A172 (cell line): Measurements from ENCODE around the gene KRR1. TPM values are rescaled to one million over a fixed set of nuclear protein-coding genes. Genes with fewer than 3 reads are reported as not detected.

ENCODE experiments used
- DNase-seq: peaks from one replicate; pipeline ENCODE4 v3.0.0-alpha.2; 2015; ENCODE audit warnings: low spot score
- total RNA-seq: library from RNA; depleted of rRNA; stranded (reverse); fragments of >200 nt; shearing (Covaris generic); gene quantifications from 2 replicates; pipeline ENCODE4 v1.2.3, GENCODE V29; 2014; rRNA removed

KRR1 gene
- 56.5 and 64.7 TPM in 2 replicates for total RNA-seq

DNA sequence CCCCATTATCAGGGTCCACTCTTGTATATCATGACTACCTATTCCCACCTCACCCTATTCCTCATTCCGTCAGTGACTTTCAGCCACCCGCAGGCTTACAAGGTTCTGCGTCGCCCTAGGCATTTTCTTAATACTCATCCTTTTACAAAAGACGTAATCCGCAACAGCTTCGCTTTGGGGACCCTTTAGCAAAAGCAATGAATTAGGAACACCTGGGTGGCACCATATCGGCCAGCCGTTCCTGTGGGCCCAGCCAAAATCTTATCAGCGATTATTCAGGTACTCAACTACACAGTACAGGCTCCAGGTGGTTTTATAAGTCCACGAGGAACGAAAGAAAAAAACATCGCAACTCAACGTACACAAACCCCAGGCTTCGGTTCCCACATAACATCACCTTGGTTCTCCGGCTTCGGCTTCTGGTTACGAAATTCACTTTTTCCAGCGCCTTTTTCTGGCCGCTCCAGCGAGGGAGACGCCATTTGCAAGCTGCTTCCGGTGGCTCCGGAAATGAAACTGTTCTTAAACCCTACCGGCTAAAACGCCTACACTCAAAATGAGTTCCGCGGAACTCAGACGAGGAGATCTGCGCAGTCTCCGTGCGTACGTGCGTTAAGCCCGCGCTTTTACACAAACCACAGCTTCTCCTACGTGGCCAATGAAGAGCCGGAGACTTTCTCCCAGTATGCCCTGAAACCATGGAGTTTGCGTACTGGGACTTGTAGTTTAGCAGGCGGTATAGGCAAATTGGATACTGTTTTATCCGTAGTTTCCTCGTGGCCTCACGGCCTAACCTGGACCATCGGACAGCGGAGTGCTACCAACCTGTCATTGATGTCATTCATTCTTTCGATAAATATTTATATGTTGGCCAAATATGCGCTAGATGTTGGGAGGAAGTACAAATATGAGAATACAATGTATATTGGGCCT lies at the start of gene KRR1:
Gene KRR1 (minus strand): TSS at position 494 of the 933 bp plus-strand sequence. CDS start 12 bp downstream, at position 482.
- peak; percentile 94 for DNase-seq

DNA sequence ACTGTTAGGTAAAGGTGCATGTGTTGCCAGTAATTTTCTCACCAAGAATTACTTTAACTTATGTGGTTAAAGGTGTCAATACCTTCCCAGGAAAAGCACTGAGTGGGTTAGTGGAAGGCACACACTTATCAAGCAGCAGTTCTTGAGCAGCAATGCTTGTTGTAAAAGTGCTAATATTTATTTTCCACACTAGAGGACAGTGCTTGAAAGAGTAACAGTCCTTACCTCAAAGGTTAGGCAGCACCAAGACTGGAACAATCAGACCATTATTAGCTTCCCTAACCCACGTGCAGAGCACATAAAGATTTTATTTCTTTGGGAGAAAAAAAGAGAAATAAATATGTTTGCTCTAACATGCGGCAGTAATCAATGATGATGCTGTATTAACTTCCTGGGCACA lies 48.8 kb upstream of the KRR1 start:
- DNase-seq = peak; percentile 9

DNA sequence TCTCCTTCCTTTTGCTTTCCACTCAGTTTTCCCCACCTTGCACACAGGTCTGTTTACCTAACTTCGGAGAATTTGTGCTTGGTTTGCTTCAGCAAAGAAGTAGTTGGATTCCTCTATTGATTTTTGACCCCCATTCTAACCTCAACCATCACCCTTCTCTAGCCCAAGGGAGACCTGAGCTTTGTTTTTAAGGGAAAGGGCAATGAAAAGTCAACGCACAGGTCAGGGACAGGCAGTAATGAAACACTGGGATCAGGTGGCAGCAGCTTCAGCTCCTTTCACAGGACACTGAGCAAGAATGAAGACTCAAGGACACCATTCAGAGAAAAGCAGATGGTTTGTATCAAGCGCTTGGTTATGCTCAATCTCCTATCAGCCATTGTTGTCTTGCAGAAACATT lies 46.9 kb upstream of the KRR1 start:
- no peak for DNase-seq

- DNase-seq = no peak
Measured at GRCh38 chr12:75556311-75556899, 45.0 kb upstream of the KRR1 start.

GRCh38 chr12:75554556-75554880 lies 43.1 kb upstream of the KRR1 start:
- DNase-seq = no peak

GRCh38 chr12:75553836-75554555 lies 42.6 kb upstream of the KRR1 start:
- DNase-seq = no peak

- DNase-seq = peak; percentile 29
Measured at GRCh38 chr12:75553398-75553797, 42.0 kb upstream of the KRR1 start.

- no peak for DNase-seq
Measured at GRCh38 chr12:75551477-75551876, 40.1 kb upstream of the KRR1 start.

DNA sequence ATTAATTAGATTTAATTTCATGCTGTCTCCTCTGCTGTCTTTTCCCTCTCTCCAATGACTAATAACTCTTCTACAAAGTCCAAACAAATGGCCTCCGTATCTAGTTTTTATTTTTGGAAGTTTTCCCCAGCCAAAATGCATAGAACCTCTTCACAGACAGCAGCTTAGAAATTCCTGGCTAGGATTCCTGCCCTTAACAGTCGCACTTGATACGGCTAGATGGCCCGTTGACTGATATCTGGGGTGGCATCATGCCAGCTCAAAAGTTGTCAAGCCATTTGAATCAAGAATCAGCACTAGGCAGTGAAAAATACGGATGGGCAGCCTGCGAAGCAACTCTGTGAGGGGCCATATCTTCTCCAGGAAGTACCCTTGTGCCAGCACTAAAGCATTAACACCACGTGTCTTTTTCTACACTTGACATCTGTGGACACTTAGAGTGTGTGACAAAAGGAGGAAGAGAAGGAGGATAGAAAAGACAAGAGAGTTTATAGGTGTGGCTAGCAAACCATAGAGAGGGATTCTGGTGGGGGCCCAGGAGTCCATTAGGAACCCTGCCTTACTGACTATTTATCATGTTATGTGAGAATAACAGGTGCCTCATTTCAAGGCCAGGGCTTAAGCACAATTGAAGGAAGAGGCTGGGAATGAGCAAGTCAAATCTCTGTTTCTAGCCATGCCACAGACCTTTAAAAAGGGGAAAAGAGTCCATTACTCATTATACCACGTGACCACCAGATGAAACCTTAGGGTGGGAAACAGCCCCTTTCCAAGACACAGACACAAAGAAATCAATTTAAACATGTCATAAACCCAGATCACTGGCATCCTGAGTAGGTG lies 39.2 kb upstream of the KRR1 start:
- DNase-seq = peak; percentile 33

- DNase-seq = no peak
Measured at GRCh38 chr12:75549989-75550388, 38.6 kb upstream of the KRR1 start.

GRCh38 chr12:75548879-75549278 lies 37.5 kb upstream of the KRR1 start:
- no peak for DNase-seq

- no peak for DNase-seq
Measured at GRCh38 chr12:75545636-75546035, 34.2 kb upstream of the KRR1 start.

DNA sequence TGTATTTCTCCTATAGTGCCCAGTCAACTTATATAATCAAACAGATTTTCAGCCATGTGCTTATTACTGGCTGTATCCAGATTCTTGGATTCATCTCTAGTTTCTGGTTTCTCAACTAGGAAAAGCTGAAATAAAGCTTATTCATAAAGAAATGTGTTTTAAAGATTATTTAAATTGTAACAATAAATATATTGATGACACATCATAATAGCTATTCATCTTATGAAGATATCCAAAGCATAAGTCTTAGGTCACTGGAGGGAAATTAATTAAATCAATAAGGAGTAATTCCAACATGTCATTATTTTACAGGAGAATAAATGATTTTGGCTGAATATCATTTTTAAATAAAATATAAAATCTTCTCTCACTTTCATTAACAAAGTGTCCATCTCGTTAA lies 32.1 kb upstream of the KRR1 start:
- DNase-seq = no peak

- DNase-seq = no peak
Measured at GRCh38 chr12:75542942-75543341, 31.5 kb upstream of the KRR1 start.

GRCh38 chr12:75539889-75540288 lies 28.5 kb upstream of the KRR1 start:
- no peak for DNase-seq

DNA sequence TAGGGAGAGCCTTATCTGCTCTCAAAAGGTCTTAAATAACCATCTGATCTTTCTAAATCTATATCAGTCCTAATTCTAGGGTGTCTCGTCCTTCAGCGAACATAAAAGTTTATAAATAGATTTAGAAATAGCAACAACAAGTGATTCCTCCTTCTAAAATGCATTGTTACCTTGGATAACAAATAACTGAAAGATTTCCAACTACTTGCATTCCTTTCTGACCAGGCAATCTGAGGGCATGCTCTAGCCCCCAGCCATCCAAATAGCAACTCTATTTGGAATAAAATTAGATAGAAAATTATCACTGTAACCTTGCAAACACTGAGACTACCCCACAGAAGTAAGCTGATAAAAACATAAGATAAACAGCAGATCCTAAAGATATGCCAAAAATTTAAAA lies 21.8 kb upstream of the KRR1 start:
- DNase-seq = no peak

- DNase-seq = no peak
Measured at GRCh38 chr12:75529826-75530225, 18.4 kb upstream of the KRR1 start.

- no peak for DNase-seq
Measured at GRCh38 chr12:75529316-75529715, 17.9 kb upstream of the KRR1 start.

DNA sequence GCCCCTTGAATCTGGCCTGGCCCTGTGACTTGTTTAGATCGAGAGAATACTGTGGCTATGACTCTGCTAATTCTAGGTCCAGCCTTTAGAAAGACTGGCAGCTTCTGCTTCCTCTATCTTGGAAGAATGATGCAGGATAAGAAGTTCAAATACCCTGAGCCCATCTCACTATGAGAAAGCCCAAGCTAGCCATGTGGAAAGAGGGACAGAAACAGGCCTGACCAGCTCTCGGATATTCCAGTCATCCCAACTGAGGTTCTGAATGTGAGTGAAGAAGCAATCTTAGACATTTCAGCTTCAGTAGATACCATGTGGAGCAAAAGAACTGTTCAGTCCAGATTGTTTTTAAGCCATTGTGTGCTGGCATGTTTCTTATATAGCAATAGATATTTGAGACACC lies 17.3 kb upstream of the KRR1 start:
- no peak for DNase-seq

DNA sequence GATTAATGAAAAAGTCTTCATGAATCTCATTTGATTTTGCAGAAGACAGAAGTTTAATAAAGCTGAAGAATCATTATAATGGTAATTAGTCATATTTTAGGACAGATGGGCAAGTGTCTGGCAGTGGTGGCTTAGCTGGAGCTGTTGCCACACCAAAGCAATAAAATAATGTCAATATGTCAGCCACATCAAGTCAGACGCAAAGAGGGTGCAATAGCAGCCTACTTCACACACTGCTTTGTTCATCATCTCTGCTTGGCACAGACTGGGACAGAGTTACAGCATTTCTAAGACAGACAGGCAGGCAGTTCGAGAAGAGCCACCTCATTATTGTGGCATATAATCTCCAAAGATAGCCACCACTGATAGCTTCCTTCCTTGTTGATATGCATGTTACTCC lies 16.9 kb upstream of the KRR1 start:
- no peak for DNase-seq

DNA sequence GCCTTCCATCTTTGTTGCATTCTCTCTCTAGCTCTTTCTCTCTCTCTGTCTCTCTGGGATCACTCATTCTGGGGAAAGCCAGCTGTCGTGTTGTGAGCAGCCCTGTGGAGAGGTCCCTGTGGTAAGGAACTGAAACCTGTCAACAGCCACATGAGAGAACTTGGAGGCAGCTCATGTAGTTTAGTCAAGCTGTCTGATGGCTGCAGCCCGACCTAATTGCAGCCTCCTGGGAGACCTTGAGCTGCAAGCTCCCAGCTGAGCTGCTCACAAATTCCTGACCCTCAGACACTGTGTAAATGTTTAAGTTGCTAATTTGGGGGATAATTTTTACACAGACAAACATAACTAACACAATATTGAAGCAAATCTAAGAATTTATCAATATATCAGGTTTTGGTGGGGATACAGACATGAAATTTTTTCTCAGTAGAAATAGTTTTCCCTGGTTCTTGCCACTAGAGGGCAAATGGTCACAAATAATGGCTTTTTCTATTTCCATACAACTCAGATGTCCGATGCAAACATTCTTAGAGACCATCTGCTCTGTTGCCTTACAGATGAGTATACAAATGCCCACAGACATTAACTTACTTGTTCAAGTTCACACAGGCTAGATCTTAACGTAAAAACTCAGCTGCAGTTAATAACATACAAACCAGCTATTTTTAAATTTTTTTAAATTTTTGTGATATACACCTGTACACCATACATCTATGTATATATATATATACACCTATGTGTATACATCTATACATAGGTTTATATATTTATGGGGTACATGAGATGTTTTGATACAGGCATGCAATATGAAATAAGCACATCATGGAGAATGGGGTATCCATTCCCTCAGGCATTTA lies 15.5 kb upstream of the KRR1 start:
- peak; percentile 47 for DNase-seq
